HG03025 (cell line): ENCODE data around the gene SETD3.

Experiments used
- ATAC-seq: cut with Tn5 transposase; IDR thresholded peaks from one replicate; pipeline ENCODE4 v1.9.1; 2021; ENCODE audit warnings: mild to moderate bottlenecking, moderate library complexity; ENCODE audit not compliant: unreplicated experiment, low FRiP score

SETD3 gene

DNA sequence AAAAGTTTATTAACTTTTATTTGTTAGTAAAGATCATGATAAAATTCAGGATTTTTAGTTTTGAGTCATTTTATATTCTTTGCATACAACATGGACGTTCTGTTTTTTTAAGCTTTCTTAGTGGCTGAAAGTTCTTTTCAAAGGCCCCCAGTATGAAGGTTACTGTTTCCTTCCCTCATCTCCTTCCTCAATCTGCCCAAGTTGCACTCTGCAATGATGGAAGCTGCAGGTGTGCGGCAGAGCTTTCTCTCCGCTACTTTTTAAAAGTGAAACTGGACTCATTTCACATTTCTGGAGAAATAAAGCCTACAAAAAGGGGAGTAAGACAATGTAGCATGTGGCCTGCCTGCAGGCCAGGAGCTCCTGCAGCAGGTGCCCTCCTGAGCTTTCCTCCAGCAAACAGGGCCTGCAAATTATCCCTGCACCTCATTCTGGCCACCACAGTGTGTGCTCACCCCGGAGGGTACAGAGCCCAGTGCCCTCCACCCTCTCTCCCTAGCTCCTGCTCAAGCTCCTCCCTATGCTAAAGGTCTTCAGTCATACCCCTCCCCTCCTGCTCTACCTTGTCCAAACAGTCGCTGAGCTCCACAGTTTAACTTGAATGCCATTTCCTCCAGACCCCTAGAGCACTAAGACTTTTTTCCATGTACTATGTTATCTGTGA, 78.9 kb downstream of the SETD3 start:
- no peak for ATAC-seq

DNA sequence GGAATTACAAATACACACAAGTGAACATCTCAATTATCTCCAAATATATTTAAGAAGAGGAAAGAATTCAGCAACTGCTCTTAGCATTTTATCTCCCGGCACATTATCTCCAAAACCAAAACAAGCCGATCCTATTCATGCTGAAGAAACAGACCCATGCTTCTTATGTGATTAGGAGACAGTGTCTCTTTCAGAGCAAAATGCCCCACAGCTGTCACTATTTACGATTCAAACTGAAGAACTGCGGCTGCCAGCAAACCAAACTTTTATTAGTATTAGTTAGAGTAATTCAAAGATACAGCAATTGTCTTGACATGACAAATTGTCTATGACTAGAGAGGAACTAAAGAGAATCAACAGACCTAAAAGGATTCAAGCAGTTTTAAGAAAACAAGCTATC, 79.4 kb downstream of the SETD3 start:
- no peak for ATAC-seq

GRCh38 chr14:99397698-99398097, 83.0 kb downstream of the SETD3 start:
- no peak for ATAC-seq

DNA sequence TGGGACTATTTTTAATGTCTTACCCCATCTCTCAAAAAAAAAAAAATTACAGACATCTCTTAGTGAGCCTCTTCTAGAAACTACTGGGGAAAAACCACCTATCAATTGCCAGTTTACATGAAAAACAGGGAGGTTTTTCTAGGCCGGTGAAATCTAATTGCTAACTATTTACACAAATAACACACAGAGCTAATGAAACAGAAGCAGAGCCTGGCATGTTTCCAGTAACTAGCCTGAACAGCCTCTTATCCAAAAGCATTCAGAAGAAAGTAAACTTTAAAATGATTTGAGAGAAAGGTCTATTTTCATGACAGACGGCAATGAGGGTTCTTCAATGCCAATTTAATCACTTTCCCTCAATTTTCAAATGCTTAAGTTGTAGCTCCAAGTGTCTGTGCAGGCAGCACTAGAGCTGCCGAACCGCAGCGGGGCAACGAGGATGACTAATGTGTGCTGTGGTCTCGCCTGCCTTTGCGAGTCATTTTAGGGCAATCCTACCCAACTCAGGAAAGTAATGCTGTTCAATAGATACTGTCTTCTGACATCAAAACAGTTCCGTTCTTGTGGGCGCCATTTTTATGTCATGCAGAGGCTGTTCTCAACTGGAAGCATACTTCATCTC, 84.6 kb downstream of the SETD3 start:
- no peak for ATAC-seq

DNA sequence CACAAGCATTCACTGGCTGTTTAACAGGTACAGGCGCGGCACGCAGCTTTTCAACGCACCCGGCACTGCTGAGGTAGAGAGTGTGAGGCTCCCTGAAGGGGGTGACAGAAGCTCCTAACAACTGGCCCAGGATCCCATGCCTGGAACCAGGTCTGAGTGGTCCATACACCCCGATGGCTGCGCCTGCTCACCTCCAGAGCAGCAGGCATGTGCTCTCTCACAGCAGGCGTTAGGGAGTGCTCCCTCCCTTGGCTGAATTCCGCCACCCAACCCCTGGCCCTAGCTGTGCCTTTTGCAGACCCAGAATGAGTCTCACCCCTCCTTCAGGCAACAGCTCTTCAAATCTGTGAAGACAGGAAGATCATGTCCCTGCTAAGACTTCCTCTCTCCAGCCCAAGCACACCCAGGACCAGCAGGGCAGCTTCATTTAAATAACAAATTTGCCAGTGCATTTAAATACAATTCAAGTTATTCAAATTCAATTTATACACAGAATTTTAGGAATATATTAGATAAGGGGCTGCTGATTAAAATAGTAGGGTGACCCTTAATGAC, 86.0 kb downstream of the SETD3 start:
- no peak for ATAC-seq

DNA sequence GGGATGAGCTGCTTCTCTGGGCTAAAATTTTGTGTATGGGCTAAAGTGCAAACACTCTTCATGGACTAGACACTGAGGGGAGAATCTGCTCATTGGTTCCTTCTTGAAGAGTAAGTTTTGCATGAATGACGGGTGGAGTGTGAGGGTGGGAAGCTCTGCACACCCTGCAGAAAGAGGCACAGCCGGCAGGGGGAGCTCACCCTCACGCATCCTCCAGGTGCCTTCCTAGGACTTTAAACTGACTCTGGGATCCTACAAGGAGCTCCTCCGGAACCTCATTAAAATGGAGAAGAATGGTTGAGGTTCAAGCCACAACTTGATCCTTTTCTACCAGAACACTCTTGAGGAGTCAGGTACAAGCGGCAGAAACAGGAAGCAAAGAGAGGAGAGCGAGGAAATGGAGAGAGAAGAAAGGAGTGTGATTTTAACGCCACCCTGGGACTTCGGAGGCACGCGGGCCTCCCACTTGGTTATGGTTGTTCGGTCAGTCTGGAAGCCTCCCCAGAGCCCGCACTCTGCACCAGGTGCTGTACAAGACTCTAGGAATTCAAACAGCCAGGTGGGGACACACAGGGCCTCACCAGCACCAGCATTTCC, 87.5 kb downstream of the SETD3 start:
- no peak for ATAC-seq

- ATAC-seq, result no peak
Observed at GRCh38 chr14:99391671-99392070, 89.0 kb downstream of the SETD3 start.

DNA sequence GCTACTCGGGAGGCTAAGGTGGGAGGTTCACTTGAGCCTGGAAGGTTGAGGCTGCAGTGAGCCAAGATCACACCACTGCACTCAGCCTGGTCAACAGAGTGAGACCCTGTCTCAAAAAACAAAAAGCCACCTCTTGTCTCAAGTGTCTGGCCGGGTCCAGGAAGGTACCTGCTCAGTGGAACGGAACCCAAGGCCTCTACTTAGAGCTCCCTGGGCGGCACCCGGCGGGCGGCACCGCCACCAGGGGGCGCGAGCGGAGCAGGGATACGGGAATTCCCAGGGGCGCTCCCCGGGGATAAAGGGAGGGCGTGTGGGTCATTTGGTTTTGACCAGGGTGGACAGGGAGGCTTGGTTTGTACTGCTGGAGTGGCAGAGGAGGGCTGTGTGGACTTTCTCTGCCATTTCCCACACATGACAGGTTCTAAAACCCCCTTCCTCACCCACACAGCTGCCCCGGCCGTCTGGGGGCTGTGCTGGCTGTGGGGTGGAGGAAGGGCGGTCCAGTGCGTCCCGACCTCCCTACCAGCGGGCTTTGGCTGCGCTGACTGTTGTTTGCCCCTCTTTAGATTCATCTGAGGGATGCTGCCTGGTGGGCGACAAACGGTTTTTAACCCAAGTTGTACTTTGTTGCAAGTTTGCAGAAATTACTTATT, 91.4 kb downstream of the SETD3 start:
- no peak for ATAC-seq

DNA sequence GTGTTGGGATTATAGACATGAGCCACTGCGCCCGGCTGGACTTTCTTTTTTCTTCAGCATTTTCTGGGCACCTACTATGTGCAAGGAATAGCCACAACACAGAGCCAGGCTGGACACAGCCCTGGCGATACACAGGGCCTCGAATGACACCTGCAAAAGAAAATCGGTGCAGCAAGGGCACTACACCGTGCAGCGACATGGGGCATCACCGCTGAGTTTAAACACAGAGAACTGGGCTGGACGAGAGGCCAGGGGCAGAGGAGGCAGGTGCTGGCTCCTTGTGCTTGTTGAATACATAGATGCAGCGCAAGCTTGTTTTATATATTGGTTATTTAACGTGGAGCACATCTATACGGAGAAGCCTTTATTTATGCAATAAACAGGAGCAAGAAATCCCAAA, 92.4 kb downstream of the SETD3 start:
- no peak for ATAC-seq

- no peak for ATAC-seq
Observed at GRCh38 chr14:99387880-99388279, 92.8 kb downstream of the SETD3 start.

DNA sequence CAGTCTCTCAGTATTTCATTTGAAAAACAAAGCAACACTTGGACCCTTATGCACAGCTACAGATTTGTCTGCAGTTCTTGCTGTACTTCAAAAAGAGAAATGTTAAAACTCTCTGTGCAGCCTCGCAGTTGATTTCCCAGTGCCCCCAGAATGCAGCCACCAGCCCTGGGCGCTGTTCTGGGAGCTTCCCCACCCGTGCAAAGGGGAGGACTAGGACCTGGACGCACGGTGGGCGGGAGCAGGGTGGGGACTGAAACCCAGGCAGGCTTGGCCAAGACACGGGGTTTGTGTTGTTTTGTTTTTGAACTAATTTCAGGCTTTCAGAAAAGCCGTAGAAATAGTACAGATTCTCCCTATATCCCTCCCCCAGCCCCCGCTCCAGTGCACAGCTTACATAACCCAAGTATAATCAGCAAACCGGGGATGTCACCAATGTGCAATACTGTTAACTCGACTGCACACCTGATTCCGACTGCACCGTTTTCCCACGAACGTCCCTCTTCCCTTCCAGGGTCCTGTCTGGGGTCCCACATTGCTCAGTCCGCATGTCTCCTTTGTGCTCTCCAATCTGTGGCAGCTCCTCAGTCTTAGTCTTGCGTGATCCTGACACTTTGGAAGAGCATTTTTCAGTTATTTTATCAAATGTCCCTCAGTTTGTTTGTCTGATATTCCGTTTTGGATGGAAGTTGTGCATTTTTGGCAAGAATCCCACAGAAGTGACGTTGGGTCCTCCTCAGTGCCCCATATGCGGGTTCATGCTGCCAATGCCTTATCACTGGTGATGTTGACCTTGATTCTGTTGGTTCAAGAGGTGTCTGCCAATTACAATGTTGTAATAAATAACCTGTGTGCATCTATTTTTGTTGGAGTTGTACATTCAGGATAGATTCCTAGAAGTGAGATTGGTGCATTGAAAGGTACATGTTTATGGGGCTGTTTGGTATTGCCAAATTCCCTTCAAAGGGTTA, 95.9 kb downstream of the SETD3 start:
- no peak for ATAC-seq

DNA sequence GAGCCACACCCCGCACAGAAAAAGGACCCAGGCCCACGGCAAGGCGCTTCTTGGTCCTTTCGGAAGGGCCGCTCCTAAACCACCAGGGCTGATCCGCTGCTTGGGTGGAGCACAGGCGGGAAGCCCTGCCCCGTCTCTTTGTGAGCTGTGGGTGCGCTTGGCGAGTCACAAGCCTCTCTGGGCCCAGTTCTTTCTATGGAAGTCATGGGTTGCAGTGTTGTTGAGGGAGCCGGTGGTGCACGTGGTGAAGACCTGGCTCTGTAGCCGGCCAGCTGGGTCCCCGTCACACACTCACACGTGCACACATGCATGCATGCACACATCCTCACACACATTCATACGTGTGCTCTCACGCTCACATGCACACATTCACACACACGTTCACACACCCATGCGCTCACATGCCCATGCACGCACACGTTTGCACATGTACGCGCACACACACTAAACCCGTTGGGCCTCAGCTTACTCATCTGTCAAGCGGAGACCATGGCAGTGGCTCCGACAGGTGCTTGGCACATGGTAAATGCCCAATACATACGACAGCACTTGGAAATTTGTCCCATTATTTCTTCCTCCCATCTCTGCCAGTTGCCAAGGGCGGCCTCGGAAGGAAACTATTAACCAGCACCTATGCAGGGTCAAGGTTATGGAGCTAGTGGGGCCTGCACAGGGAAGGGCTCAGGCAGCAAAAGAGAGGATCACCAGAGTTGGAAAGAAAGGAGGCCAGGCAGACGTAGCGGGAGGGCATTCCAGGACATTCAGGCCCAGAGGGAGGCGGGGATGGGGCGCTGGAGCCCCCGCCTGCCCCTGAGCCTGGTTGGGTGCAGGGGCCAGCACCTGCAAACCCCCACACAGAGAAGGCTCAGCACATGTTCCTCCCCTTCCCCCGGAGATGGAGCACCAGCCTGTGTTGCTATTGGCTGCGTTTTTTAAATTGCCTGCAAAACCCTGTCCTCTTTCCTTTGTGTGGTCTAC, 96.9 kb downstream of the SETD3 start:
- no peak for ATAC-seq

GRCh38 chr14:99382781-99383471, 97.7 kb downstream of the SETD3 start:
- no peak for ATAC-seq

DNA sequence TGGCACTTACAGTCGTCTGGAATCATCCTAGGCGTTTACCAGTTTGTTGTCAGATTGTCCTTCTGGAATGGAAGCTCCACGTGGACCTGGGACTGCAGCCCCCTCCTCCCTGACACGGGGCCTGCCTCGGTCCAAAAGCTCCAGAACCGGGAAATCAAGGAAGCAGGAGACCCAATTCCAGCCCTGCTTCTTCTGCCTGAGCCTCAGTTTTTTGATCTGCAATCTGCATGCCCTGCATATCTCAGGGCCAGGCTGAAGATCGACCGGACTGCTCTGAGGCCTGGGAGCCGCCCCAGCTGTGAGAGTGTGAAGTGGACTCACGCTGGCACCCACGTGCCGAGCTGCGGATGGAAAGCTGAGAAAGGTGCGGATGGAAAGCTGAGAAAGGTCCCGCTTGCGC, 98.6 kb downstream of the SETD3 start:
- ATAC-seq, result no peak

DNA sequence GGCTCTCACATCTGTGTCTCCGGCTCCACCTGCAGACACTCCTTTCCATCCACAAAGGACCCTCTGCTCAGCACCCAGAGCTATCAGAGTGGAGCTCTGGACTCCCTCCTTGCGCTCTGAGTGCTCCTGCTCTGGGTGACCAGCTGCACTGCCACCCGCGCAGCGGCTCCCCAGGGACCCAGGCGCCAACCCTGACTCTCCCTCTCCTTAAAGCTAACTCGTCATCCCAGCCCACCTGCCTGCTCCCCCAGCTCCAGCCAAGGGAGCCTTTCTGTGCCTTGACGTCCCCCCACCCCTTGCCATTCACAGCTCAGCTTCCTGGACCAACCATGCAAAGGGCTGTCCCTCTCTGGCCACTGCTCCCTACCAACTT, 99.0 kb downstream of the SETD3 start:
- no peak for ATAC-seq

GRCh38 chr14:99380991-99381687, 99.5 kb downstream of the SETD3 start:
- ATAC-seq, result no peak

DNA sequence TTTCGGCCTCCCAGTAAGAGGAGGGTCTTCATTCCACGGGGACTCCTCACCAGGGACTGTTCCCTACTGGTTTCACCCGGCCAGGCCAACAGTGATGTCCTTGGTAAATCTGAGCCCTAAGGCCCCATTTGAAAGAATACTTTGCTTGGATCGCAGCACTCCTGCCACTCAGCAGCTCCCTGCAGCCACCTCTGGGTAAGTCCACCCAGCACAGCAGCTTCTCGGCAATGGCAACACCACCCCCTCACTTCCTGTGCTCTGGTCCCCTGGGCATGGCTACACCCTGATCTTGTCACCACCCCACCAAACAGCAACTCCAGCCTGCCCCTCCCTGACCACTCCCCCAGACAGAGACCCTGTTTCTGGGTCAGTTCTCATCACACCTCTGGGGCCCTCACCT, 100.3 kb downstream of the SETD3 start:
- no peak for ATAC-seq

DNA sequence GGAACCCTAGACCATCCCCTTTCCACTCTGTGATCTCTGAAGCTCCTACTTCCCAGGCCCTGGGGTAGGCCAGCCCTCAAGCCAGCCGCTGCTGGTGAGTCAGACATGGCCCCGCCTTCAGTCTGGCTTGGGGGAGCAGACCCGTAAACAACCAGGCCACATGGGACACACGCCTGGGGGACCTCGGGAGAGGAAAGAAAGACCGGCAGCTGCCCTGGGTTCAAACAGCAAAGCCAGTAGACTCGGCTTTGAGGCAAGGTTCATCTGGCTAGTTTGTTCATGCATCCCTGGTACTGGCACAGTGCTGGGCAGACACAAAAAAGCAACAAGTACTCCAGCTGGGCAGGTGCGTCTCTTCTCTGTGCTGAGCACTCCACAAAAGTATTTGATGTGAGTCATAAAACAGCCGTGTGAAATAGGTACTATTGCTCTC, 101.9 kb downstream of the SETD3 start:
- ATAC-seq, result no peak
